ENCODE measurements around the gene RSPO4.
"Not testable (repeated sequence)": the region's sequence is repeated elsewhere in the genome, so short reads cannot be mapped to it uniquely, and the experiment has no call there.

GRCh38 chr20:984994-985393 is 17.1 kb downstream of the RSPO4 start:
- not testable (repeated sequence) for TF ChIP-seq CTCF, POLR2A (IDR thresholded peaks at IDR 0.05)
